Breast epithelium (tissue), 4 donors: ENCODE data around the gene NAP1L1. TPM values are rescaled to one million over a fixed set of nuclear protein-coding genes. Genes with fewer than 3 reads are reported as not detected.
A peak's percentile ranks its signal among the peaks of the same experiment; 100 is the strongest.

Source experiments
- DNase-seq, 2 donors: peaks; one replicate each; pipeline ENCODE4 v3.0.0-alpha.2; 2019; ENCODE audit warnings: low spot score in 2 of 2
- H3K27ac ChIP-seq, 2 donors: fragments of 200-600 bp; sonication (generic) in 1 of 2; one replicate each; pipeline ENCODE4 v1.5.1; 2016 to 2019; ENCODE audit warnings: mild to moderate bottlenecking in 1 of 2
- H3K27me3 ChIP-seq, 2 donors: fragments of 200-600 bp; sonication (generic) in 1 of 2; one replicate each; pipeline versions ENCODE4 v1.5.1 to v1.6.0; 2017 to 2019; ENCODE audit warnings: control low read depth in 1 of 2, mild to moderate bottlenecking in 1 of 2
- H3K36me3 ChIP-seq: fragments of 200-600 bp; one replicate; pipeline ENCODE4 v1.5.1; 2019
- H3K4me1 ChIP-seq, 2 donors: fragments of 200-600 bp; sonication (generic); one replicate each; pipeline ENCODE4 v1.5.1; 2016 to 2019; ENCODE audit warnings: control low read depth in 1 of 2
- H3K4me3 ChIP-seq, 3 donors: fragments of 200-600 bp; sonication (generic); 1 replicate in 2 of 3; 2 replicates in 1 of 3; pipeline ENCODE4 v1.5.1; 2016 to 2019; ENCODE audit warnings: mild to moderate bottlenecking in 3 of 3, moderate library complexity in 2 of 3
- H3K9me3 ChIP-seq, 2 donors: fragments of 200-600 bp; sonication (generic) in 1 of 2; one replicate each; pipeline ENCODE4 v1.5.1; 2016 to 2019; ENCODE audit warnings: control low read depth in 1 of 2
- CTCF ChIP-seq, 3 donors: fragments of 450-650 bp; IDR thresholded peaks; one replicate each; pipeline ENCODE4 v1.5.1; 2016 to 2017; ENCODE audit warnings: antibody characterized with exemption in 3 of 3, mild to moderate bottlenecking in 3 of 3, moderate library complexity in 3 of 3
- POLR2A ChIP-seq: fragments of 450-650 bp; IDR thresholded peaks from one replicate; pipeline ENCODE4 v1.6.1; 2016; ENCODE audit warnings: antibody characterized with exemption, mild to moderate bottlenecking, moderate library complexity
- POLR2AphosphoS5 ChIP-seq, 3 donors: sonication (generic); formaldehyde crosslinking; IDR thresholded peaks; one replicate each; pipeline ENCODE4 v1.6.1; 2017; ENCODE audit warnings: antibody characterized with exemption in 3 of 3
- intact Hi-C: fragments of 100-400 bp; cut with DNase I; formaldehyde crosslinking; loops from one replicate; pipeline ENCODE4 v1.15.1; 2023; ENCODE audit warnings: low total_unique reads
- total RNA-seq, 3 donors: library from RNA; depleted of rRNA; stranded (reverse); fragments of >200 nt; gene quantifications; one replicate each; pipeline ENCODE4 v1.1.0, GENCODE V29; 2016

Gene NAP1L1
- total RNA-seq, 3 donors from 2014 or later: 356 to 419 (median 394) TPM

- Histone ChIP-seq H3K4me3 (peak overlapping the region; percentile 77 to 97 (median 91)), H3K9me3 (peaks cover 0 to 9% of the 10 kb centered on the region in 2 donors), H3K27ac (peak overlapping the region; percentile 98 to 99), H3K27me3 (no peaks in the 10 kb centered on the region), H3K4me1 (peaks cover 0 to 4% of the 10 kb centered on the region in 2 donors), H3K36me3 (no peaks in the 10 kb centered on the region)
- DNase-seq: no peak
- no peak for TF ChIP-seq POLR2AphosphoS5 (IDR thresholded peaks at IDR 0.05)
- no peak for TF ChIP-seq POLR2A
- TF ChIP-seq CTCF (IDR thresholded peaks at IDR 0.05): no peak
- intact Hi-C loops: no loop called here
Measured at GRCh38 chr12:76083246-76083903, 1.1 kb downstream of the NAP1L1 start.

GRCh38 chr12:76081909-76082308 lies 2.6 kb downstream of the NAP1L1 start:
- Histone ChIP-seq H3K9me3 (peaks cover 0 to 13% of the 10 kb centered on the region in 2 donors), H3K27ac (no peak overlapping the region), H3K4me1 (peaks cover 0 to 4% of the 10 kb centered on the region in 2 donors), H3K27me3 (no peaks in the 10 kb centered on the region), H3K4me3 (no peak overlapping the region), H3K36me3 (no peaks in the 10 kb centered on the region)
- intact Hi-C loops: no loop called here
- no peak for DNase-seq
- TF ChIP-seq CTCF (IDR thresholded peaks at IDR 0.05): no peak
- no peak for TF ChIP-seq POLR2A
- TF ChIP-seq POLR2AphosphoS5 (IDR thresholded peaks at IDR 0.05): no peak

DNA sequence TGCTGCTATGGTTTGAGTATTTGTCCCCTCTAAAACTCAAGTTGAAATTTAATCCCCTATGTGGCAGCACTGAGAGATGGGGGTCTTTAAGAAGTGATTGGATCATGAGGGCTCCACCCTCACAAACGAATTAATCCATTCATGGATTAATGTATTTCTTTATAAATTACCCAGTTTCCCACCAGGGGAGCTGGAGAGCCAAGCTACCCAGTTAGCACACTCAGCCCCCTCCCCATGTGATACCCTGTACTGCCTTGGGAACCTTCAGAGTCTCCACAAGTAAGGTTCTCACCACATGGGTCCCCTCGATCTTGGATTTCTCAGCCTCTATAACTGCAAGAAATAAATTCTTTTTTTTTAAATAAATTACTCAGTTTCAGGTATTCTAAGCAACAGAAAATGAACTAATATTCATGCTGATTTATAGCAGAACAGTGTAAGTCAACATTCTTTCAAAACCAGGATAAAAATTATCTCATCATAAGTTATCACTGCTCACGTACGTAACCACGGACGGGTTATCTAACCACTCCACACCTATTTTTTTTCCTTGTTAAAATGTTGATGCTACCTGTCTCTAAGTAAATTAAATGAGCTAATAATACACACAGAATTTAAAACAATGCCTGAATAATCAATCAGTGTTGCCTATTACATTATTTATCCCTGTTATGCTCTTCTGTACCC lies 3.6 kb downstream of the NAP1L1 start:
- no peaks in the 10 kb centered on the region for H3K36me3 ChIP-seq
- intact Hi-C loops: no loop called here
- peaks cover 0 to 4% of the 10 kb centered on the region in 2 donors for H3K4me1 ChIP-seq
- no peak for TF ChIP-seq POLR2AphosphoS5 (IDR thresholded peaks at IDR 0.05)
- TF ChIP-seq POLR2A: no peak
- TF ChIP-seq CTCF (IDR thresholded peaks at IDR 0.05): no peak
- peaks cover 0 to 13% of the 10 kb centered on the region in 2 donors for H3K9me3 ChIP-seq
- H3K27me3 ChIP-seq: no peaks in the 10 kb centered on the region
- no peak for DNase-seq
- no peak overlapping the region for H3K4me3 ChIP-seq
- H3K27ac ChIP-seq: no peak overlapping the region

GRCh38 chr12:76080017-76080728 lies 4.3 kb downstream of the NAP1L1 start:
- Histone ChIP-seq H3K9me3 (peaks cover 0 to 13% of the 10 kb centered on the region in 2 donors), H3K36me3 (no peaks in the 10 kb centered on the region), H3K27ac (no peak overlapping the region), H3K27me3 (no peaks in the 10 kb centered on the region), H3K4me1 (peaks cover 0 to 4% of the 10 kb centered on the region in 2 donors), H3K4me3 (no peak overlapping the region)
- intact Hi-C loops: no loop called here
- no peak for DNase-seq
- TF ChIP-seq POLR2AphosphoS5 (IDR thresholded peaks at IDR 0.05) (no peak), POLR2A (no peak), CTCF (IDR thresholded peaks at IDR 0.05) (no peak)

- TF ChIP-seq POLR2A (no peak), CTCF (IDR thresholded peaks at IDR 0.05) (no peak), POLR2AphosphoS5 (IDR thresholded peaks at IDR 0.05) (no peak)
- Histone ChIP-seq H3K27ac (no peak overlapping the region), H3K36me3 (no peaks in the 10 kb centered on the region), H3K4me1 (peaks cover 0 to 4% of the 10 kb centered on the region in 2 donors), H3K9me3 (peaks cover 0 to 13% of the 10 kb centered on the region in 2 donors), H3K27me3 (no peaks in the 10 kb centered on the region), H3K4me3 (no peak overlapping the region)
- intact Hi-C loops: no loop called here
- DNase-seq: no peak
Measured at GRCh38 chr12:76078748-76079147, 5.7 kb downstream of the NAP1L1 start.
